Measurements from ENCODE around the gene ATXN7L1. TPM values are rescaled to one million over a fixed set of nuclear protein-coding genes. Genes with fewer than 3 reads are reported as not detected.

ATXN7L1 gene
- total RNA-seq, 1 experiment from 2014 or later: 8.8 TPM

DNA sequence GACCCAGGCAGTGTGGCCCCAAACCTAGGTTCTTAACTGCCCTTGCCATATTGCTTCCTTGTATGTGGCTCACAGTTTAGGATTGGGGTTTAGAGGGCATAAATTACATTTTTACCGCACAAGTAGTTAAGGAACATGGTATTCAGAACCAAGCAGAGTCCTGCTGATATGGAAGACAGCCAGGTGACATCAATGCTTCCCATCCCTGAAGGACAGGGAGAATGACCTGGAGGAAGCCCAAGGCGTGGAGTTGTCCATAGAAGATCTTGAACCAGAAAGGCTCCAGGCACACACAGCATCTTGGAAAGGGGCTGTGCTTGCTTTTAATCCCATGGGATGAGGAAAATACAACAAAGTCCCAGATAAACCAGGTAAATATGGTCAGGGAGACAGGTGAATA is 48.3 kb downstream of the ATXN7L1 start:
- no peak for DNase-seq (ENCODE audit: low read depth)

DNA sequence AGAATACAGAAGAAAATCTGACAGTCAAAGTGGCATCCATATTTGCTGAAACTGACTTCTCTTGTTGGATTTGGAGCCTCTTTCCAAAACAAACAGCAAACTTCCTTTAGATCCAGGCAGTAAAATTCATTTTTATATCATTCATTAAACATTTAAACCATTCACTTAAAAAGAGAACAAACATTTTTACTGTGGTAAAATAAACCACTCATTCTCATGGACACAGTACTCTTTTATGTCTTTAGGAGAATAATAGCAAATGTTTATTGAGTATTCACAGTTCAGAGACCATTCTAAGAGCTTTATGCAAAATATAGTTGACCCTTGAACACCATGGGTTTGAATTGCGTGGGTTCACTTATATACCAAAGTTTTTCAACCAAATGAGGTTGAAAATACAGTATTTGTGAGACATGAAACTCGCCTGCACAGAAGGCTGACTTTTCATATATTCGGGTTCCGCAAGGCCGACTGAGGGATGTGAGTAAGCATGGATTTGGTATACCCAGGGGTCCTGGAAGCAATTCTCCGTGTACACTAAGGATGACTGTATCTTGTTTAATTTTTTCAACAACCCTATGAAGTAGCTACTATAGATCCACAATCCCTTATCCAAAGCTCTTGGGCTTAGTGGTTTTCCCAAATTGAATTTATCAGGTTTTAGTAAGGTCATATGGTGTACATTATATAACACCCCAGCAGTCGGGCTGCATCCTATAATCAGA is 49.1 kb downstream of the ATXN7L1 start:
- peak; percentile 50 for DNase-seq (ENCODE audit: low read depth)

DNA sequence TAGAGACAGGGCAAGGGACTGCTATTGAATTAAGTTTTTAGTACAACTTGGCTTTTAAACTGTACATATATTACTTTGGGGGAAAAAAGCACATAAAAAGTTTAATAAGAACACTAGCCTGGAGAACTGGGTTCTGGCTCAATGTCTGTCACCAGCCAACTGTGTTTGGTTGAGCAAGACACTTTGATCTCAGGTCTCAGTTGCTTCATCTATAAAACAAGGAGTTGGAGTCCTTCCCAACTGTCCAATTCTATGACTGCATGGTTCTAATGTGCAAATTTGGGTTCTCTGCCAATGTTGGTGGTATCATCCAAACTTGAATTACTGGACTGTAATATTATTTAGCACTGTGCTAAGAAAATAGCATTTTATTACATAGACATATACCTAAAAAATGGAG is 50.3 kb downstream of the ATXN7L1 start:
- no peak for DNase-seq (ENCODE audit: low read depth)

DNA sequence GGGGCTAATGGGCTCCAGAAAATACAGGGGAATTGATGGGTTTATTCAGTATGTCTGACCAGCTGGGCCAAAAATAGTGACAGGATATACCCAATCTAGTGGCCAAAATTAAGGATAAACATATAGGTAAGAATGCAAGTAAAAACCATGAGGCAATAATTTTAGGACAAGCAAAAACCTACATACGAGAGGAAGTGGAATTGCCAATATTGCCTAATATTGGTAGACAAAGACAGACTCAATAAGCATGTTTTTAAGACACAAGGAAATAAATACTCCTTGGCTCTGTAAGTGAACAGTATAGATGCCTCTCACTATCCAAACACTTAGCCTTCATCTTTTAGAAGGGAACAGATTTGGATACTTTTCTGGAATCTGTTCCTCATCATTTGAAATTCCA is 51.0 kb downstream of the ATXN7L1 start:
- DNase-seq (ENCODE audit: low read depth): no peak

DNA sequence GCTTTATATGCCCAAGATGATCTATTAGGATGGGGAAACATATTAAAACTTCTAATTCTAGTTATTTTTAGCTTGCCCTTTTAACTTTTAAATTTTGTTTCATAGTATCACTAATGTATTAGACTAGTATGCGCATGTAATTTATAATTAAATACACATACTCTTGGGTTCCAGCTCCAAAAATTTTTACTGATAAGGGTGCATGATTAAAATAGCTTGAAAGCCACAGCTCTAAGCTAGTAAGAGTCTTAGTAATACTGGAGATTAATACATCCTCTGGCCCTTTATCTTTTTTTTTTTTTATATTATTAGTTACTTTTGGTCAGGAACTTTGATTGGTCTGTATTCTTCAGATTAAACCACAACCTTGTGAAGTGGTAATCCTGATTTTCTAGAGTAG is 53.6 kb downstream of the ATXN7L1 start:
- DNase-seq (ENCODE audit: low read depth): no peak

DNA sequence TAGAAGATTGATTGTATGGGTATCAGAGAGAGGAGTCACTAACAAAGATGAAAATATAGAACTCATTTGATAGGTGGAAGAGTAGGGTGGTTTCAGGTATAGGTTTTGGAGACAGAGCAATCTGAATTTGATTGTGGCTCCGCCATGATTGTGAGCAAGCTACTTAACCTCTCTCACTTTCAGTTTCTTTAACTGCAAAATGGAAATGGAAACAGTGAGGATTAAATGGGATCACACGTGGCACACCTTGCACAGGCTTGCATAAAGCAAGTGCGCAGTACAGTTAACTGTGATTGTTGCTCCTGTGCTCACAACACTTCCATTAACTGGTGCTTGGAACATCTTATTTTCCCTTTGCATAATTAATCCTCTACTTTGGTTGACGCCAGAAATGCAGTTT is 54.9 kb downstream of the ATXN7L1 start:
- no peak for DNase-seq (ENCODE audit: low read depth)

DNA sequence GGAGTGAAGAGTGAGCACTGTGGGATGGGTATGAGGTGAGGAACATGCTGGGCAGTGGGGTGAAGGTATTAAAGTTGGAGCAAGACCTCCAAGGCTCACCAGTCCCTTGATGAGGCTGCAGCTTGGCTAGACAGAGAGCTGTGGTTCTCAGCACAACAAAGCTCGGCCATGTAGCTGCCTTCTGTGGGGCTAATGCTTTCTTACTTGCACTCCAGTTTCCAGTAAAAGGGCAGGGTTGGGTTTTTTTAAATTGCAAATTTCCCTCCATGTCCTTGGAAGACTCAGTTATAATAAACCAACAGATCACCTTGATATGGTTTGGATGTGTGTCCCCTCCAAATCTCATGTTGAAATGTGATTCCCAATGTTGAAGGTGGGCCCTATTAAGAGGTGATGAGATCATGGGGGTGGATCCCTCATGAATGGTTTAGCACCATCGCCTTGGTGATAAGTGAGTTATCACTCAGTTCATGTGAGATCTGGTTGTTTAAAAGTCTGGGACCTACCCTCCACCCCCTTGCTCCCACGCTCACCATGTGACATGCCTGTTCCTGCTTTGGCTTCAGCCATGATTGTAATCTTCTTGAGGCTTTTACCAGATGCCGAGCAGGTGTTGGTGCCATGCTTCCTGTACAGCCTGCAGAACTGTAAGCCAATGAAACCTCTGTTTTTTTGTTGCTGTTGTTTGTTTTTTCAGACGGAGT is 55.9 kb downstream of the ATXN7L1 start:
- no peak for DNase-seq (ENCODE audit: low read depth)

DNA sequence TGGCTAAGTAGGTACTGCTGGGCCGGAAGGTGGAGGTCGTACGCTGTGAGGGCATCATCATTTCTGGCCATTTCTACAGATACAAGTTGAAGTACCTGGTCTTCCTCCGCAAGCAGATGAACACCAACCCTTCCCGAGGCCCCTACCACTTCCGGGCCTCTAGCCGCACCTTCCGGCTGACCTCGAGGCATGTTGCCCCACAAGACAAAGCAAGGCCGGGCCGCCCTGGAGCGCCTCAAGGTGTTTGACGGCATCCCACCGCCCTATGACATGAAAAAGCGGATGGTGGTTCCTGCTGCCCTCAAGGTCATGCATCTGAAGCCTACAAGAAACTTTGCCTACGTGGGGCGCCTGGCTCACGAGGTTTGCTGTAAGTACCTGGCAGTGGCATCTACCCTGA is 56.8 kb downstream of the ATXN7L1 start:
- DNase-seq (ENCODE audit: low read depth): no peak

DNA sequence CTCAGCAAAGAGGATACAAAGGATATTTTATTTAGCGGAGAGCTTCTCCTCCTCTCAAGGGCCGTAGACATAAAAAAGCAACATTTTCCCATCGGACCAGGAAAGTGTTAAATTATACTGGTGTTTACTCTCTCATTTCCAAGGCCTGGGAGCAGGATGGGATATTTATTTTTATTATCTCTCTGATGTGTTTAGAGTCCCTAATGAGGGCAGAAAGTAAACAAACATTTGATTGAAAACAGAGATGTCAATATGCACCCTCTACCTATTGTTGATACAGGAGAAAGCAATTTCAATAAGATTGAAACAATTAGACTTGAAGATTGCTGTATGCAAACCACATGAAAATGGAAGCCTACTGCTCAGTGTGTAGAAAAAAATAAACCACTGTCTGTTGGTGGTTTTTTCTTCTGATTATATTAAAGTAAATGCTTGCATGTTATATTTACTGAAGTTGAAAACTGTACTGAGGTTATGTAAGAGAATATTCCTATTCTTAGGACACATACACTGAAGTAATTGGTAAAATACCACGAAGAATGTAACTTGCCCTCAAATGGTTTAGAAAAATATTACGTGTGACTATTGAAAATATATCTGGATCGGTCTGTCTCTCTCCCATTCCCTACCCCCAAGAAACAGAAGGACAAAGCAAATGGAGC is 59.3 kb downstream of the ATXN7L1 start:
- no peak for DNase-seq (ENCODE audit: low read depth)

DNA sequence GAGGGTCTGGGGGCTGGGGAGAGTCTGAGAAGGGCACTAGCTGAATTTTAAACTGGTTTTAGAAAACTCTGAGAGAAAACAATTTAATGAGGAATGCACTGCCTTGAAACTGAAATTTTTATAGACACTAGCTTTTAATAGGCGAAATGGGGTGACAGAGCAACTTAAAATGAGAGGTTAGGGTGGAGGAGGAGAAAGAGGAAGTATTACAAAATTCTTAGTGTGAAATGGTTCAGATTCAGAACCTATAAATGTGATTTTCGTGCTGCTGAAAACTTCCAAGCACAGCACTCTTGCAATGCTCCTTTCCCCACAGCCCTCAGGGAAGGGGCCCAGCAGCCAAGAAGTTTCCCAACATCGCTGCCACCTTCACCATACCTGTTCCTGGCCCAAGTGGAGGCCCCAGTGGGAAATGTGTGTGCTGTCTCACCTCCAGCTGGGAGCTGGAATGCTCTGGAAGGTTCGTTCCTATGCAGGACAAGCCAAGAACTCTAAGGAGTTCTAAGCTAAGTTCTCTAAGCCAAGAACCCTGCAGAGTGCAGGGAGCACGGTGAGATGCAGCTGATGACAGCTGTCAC is 60.0 kb downstream of the ATXN7L1 start:
- DNase-seq (ENCODE audit: low read depth): no peak

DNA sequence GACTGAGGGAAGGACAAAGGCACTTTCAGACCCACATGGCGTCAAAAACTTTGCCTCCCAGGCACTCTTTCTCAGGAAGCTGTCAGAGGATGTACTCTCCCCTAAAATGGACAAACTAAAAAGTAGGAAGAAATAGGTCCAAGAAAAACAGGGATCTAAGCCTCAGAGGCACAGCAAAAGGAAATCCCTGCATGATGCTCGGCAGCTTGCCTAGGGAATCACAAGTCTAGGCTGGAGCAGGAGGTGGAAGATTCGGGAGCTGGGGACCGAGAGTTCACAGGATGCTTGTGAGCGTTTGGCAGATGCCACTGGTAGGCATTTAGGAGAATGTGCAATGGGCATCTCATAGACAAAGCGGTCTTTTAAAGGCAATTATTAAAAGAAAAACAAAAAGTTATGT is 60.8 kb downstream of the ATXN7L1 start:
- DNase-seq (ENCODE audit: low read depth): no peak

DNA sequence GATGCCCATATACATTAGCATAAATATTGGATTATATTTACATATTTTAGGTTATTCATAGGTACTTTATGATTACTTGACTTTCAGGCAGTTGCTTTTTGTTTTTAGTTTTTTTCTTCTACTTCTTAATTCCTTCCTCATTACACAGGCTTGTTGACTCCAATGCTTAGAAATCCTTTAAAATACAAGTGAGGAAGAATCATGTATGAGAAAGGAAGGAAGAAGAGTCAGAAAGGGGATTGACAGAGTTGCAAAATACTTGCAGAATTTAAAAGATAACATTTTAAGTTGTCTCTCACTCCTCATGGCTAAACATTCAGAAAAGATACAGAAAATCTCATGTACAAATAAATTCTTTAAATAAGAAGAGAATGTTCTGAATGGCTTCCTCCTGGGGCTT is 61.9 kb downstream of the ATXN7L1 start:
- no peak for DNase-seq (ENCODE audit: low read depth)

DNA sequence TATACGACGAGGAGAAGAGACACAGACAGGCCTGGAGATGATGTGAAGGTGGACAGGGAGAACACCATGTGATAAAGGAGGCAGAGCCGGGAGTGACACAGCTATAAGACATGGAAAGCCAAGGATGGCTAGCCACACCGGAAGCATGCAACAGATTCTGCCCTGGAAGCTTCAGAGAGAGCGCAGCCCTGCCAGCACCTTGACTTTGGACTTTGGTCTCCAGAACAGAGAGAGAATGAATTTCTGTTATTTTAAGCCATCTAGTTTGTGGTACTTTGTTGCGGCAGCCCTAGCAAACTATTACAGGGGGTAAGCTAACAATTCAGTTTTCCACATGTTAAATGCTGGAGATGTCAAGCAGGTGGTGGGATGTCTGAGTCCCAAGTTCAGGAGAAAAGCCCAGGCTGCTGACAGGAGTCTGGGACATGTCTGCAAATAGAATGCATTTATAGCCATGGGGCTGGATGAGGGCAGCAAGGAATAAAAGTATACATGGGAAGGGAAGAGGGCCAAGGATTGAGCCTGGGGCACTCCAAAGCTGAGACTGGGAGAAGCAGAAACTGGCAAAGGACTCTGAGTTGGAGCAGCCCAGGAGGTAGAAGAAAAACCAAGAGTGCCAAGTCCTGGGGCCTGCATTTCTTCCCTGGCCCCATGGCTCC is 65.1 kb downstream of the ATXN7L1 start:
- no peak for DNase-seq (ENCODE audit: low read depth)

DNA sequence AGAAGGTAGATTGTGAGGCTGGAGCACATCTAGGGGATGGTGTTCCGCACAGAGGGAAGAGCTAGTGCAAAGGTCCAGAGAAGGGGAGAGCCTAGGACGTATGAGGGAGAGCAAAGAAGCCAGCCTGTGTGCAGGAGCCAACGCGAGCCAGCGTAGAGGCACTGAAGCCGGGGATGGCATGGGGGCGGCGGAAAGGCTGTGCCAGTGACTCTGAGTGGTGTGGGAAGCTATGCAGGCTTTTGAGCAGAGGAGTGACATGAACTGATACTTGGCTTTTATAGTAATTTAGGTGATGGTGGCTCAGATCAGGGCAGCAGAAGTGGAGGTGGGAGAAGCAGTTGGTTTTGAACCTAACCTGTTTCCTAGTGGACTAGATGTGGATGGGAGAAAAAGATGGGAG is 65.8 kb downstream of the ATXN7L1 start:
- DNase-seq (ENCODE audit: low read depth): no peak

DNA sequence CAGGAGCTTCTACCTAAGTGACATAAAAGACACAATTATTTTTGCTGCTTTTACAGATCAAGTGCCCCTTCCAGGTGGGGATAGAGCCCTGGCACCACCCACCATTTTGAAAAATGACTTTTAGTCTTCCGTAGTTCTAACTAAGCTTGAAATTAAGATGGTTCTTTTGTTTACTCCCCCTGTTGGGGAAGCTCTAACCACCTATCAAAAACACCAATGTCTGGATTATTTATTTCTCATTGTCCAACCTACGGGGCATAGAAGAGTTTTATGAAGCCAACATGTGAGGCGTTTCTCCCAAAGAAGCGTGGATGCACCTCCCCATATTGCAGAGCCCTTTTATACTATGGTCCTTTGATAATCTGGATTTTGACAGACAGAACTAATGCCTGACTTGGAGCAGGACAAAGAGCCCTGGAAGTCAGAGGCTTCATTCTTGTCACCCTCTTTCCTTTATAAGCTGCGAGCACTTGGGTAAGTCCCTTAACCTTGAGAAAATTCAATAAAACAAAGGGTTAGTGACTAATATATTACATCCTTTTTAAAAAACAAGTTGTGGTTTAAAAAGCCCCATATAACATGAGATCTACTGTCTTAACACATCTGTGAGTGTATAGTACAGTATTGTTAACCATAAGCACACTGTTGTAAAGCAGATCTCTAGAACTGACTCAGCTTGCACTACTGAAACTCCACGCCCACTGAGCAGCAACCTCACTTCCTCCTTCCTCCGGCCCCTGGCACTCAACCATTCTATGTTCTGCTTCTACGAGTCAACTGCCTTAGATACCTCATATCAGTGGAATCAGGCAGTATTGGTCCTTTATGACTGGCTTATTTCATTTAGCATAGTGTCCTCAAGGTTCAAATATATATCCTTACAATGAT is 67.5 kb downstream of the ATXN7L1 start:
- peak; percentile 74 for DNase-seq (ENCODE audit: low read depth)

DNA sequence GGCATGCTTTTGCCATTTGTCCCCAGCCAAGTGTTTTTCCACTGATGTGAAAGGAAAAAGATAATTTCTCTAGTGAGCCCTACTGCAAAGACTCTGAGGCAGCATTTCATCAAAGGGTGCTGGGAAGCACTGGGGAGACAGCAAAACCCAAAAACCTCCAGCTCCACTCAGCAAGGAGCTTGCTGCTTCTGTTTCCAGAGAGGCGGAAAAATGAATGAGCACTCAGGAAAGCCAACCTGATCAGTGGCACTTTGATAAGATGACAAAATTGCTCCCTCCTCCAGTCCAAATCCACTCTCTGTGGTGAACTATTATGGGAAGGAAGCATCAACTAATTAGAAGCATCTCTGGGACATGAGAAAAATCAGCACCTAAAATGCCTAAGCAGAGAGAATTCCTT is 68.2 kb downstream of the ATXN7L1 start:
- no peak for DNase-seq (ENCODE audit: low read depth)

DNA sequence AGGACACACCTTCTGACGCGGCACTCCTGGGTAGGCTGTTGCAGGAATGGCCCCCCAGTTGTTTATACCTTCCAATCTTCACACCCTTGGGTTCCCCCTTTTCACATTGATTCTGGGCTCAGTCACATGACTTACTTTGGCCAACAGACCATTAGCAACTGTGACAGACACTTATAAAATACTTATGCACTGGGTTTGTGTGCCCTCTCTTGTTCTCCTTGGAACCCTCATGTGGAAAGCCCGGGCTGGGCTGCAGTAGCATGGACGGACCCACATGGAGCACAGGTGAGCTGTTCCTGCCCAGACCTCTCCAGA is 69.0 kb downstream of the ATXN7L1 start:
- no peak for DNase-seq (ENCODE audit: low read depth)

DNA sequence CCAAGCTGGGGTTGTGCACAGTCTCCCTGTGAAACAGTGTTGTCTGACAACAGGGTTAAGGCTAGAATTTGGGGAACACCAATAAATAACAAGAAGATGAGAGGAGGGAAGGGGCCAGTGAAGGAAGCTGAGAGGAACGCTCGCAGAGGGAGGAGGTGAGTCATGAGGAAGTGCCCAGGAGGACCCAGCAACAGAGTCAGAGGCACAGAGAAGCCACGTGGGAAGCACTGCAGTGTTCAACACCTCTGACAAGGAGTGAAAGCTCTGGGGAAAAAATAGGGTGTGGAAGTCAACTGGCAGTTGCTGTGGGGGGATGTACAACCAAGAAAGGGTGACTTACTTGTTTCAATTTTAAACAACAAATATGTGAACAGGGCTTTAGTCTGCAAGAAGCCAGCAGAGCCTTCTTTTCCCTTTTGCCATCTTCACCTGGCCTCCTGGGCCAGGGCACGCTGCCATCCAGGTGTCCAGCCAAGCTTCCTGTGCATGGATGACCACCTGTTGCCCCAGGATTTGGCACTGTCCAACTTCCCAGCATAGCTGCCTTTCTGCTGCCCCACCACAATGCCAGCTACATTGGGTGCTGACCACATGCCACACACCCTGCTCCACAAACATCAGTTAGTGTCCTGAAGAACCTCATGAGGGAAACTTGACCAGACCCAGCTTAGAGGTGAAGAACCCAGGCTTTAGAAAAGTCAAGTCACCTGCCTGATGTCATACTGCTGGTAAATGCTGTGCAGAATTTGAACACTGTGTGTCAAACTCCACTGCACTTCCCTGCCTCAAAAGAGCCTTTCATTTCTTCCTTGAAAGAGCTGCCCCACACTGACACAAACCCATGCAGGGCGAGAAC is 69.6 kb downstream of the ATXN7L1 start:
- peak; percentile 89 for DNase-seq (ENCODE audit: low read depth)

DNA sequence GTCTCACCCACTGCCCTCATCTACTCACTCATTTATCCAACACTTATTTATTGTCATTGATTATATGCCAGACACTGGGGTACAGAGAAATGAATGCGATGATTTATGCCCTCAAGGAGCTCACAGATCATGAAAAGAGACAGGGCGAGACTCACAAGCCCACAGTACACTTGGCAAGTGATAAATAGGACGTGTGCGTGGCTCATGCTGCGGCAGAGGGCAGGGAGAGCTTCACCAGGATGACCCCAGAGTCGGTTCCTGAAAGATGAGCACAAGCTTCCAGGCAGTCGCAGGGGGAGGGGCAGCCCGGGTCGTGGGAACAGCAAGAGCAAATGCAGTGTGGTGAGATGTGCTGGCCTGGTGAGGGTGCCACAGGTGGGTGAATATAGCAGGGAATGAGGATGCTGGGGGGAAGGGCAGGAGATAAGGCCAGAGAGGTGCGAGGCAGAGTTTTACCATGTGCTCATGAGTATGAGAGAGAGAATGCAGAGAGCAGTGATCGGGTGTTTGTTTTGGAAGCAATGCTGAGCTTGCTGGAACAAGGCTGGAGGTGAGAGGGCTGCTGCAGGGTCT is 70.9 kb downstream of the ATXN7L1 start:
- peak; percentile 48 for DNase-seq (ENCODE audit: low read depth)

DNA sequence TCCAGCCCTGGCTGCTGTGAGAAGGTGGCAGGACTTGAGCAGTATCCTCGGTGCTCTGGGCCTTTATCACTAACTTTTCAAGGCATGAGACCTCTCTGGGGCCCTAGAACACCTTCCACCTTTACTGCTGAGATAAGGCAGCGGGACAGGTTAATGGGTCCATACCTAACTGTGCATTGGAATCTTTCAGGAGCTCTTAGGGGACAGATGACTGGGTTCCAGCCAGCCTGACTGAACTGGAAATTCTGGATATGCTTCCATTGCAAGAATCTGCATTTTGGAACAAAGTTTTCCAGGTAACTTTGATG is 73.0 kb downstream of the ATXN7L1 start:
- no peak for DNase-seq (ENCODE audit: low read depth)

Measured in Daoy (cell line).